HepG2 (cell line): ENCODE data around the gene JMJD1C. TPM values are rescaled to one million over a fixed set of nuclear protein-coding genes. Genes with fewer than 3 reads are reported as not detected.

Experiments used
- FLYWCH1 ChIP-seq: sonication (generic); formaldehyde crosslinking; IDR thresholded peaks from 2 replicates; pipeline ENCODE4 v1.8.1; 2023; ENCODE audit warnings: mild to moderate bottlenecking, missing genetic modification reagents
- JARID2 ChIP-seq: sonication (generic); formaldehyde crosslinking; IDR thresholded peaks from 2 replicates; pipeline ENCODE4 v1.8.1; 2023; ENCODE audit warnings: missing genetic modification reagents, inconsistent platforms; ENCODE audit not compliant: insufficient replicate concordance
- KDM1A ChIP-seq: IDR thresholded peaks from 2 replicates; pipeline ENCODE4 v1.6.1; 2016; ENCODE audit warnings: missing compliant biosample characterization
- KLF11 ChIP-seq: IDR thresholded peaks from 2 replicates; pipeline ENCODE4 v1.6.1; 2016; ENCODE audit warnings: missing compliant biosample characterization
- KLF13 ChIP-seq: sonication (generic); formaldehyde crosslinking; IDR thresholded peaks from 2 replicates; pipeline ENCODE4 v1.4.0; 2020; ENCODE audit warnings: mild to moderate bottlenecking, missing genetic modification reagents
- MED1 ChIP-seq: sonication (generic); formaldehyde crosslinking; IDR thresholded peaks from 2 replicates; pipeline ENCODE4 v1.4.0; 2020; ENCODE audit warnings: missing genetic modification reagents
- PAX8 ChIP-seq: sonication (generic); formaldehyde crosslinking; IDR thresholded peaks from 2 replicates; pipeline ENCODE4 v1.8.0; 2022; ENCODE audit warnings: mild to moderate bottlenecking, missing genetic modification reagents, borderline replicate concordance
- RFXANK ChIP-seq: IDR thresholded peaks from 2 replicates; pipeline ENCODE4 v1.6.1; 2016
- SALL1 ChIP-seq: sonication (generic); formaldehyde crosslinking; IDR thresholded peaks from 2 replicates; pipeline ENCODE4 v1.8.0; 2022; ENCODE audit warnings: mild to moderate bottlenecking, missing genetic modification reagents
- SMAD1 ChIP-seq: sonication (generic); formaldehyde crosslinking; IDR thresholded peaks from 2 replicates; pipeline ENCODE4 v1.4.0; 2020; ENCODE audit warnings: missing genetic modification reagents, low read depth, mild to moderate bottlenecking, borderline replicate concordance
- SYNCRIP ChIP-seq: fragments of 200-400 bp; formaldehyde crosslinking; IDR thresholded peaks from 2 replicates; pipeline ENCODE4 v1.6.1; 2018; ENCODE audit warnings: mild to moderate bottlenecking, low read depth, low read length; ENCODE audit not compliant: insufficient read depth
- TFAP4 ChIP-seq: sonication (generic); IDR thresholded peaks from 2 replicates; pipeline ENCODE4 v1.6.1; 2016; ENCODE audit warnings: low read depth, borderline replicate concordance
- ZNF17 ChIP-seq: sonication (generic); formaldehyde crosslinking; IDR thresholded peaks from 2 replicates; pipeline ENCODE4 v1.5.0; 2020; ENCODE audit warnings: mild to moderate bottlenecking, missing genetic modification reagents
- ZNF230 ChIP-seq: sonication (generic); formaldehyde crosslinking; IDR thresholded peaks from 2 replicates; pipeline ENCODE4 v1.4.0; 2020; ENCODE audit warnings: mild to moderate bottlenecking, missing genetic modification reagents
- ZNF296 ChIP-seq: sonication (generic); formaldehyde crosslinking; conservative IDR thresholded peaks from 2 replicates; pipeline ENCODE4 v1.5.0; 2020; ENCODE audit warnings: mild to moderate bottlenecking, missing genetic modification reagents
- ZNF34 ChIP-seq: sonication (generic); formaldehyde crosslinking; IDR thresholded peaks from 2 replicates; pipeline ENCODE4 v1.4.0; 2020; ENCODE audit warnings: mild to moderate bottlenecking, missing genetic modification reagents, borderline replicate concordance
- ZNF432 ChIP-seq: sonication (generic); formaldehyde crosslinking; IDR thresholded peaks from 2 replicates; pipeline ENCODE4 v1.5.0; 2020; ENCODE audit warnings: missing genetic modification reagents, mild to moderate bottlenecking, borderline replicate concordance
- ZNF562 ChIP-seq: sonication (generic); formaldehyde crosslinking; IDR thresholded peaks from 2 replicates; pipeline ENCODE4 v1.8.0; 2022; ENCODE audit warnings: missing genetic modification reagents, borderline replicate concordance
- ZNF784 ChIP-seq: sonication (generic); formaldehyde crosslinking; IDR thresholded peaks from 2 replicates; pipeline ENCODE4 v1.5.1; 2020; ENCODE audit warnings: missing genetic modification reagents, mild to moderate bottlenecking, borderline replicate concordance
- ZNF850 ChIP-seq: sonication (generic); formaldehyde crosslinking; conservative IDR thresholded peaks from 2 replicates; pipeline ENCODE4 v1.9.0; 2021; ENCODE audit warnings: mild to moderate bottlenecking, missing genetic modification reagents
- polyA plus RNA-seq, 8 experiments: library from polyadenylated mRNA; depleted of rRNA in 3 of 8; stranded (reverse) in 7 of 8; unstranded in 1 of 8; fragments of >200 nt; fragmentation: Illumina TruSeq in 4 of 8; extraction: Trizol in 4 of 8; gene quantifications; 2 replicates each; pipeline versions ENCODE4 v1.2.1 to v1.2.3, GENCODE V29; 2011 to 2016; ENCODE audit warnings: low read depth in 4 of 8, missing spikeins in 1 of 8, mixed read lengths in 1 of 8; ENCODE audit not compliant: insufficient read depth in 1 of 8
- total RNA-seq, 5 experiments: library from RNA; depleted of rRNA; stranded (reverse); fragments of >200 nt; fragmentation: Illumina TruSeq; extraction: Trizol; gene quantifications; 2 replicates each; pipeline ENCODE4 v1.2.3, GENCODE V29; 2016; ENCODE audit warnings: low read depth in 1 of 5
- TF ChIP-seq, protein P1 (sequence below): sonication (generic); formaldehyde crosslinking; IDR thresholded peaks from 2 replicates; pipeline ENCODE4 v1.8.0; 2022; ENCODE audit warnings: missing genetic modification reagents, mild to moderate bottlenecking, inconsistent platforms, borderline replicate concordance
- TF ChIP-seq, protein P2 (sequence below): sonication (generic); formaldehyde crosslinking; IDR thresholded peaks from 2 replicates; pipeline ENCODE4 v1.4.0; 2020; ENCODE audit warnings: missing genetic modification reagents, borderline replicate concordance
- TF ChIP-seq, protein P3 (sequence below): sonication (generic); formaldehyde crosslinking; IDR thresholded peaks from 2 replicates; pipeline ENCODE4 v1.4.0; 2020; ENCODE audit warnings: missing genetic modification reagents; ENCODE audit errors: not compliant biosample characterization

Gene JMJD1C
- total and polyA plus RNA-seq, 2 of the 13 experiments (the other 11 are each of a cell fraction or from before 2014, with no cell fraction given): 42.3 to 42.7 TPM

DNA sequence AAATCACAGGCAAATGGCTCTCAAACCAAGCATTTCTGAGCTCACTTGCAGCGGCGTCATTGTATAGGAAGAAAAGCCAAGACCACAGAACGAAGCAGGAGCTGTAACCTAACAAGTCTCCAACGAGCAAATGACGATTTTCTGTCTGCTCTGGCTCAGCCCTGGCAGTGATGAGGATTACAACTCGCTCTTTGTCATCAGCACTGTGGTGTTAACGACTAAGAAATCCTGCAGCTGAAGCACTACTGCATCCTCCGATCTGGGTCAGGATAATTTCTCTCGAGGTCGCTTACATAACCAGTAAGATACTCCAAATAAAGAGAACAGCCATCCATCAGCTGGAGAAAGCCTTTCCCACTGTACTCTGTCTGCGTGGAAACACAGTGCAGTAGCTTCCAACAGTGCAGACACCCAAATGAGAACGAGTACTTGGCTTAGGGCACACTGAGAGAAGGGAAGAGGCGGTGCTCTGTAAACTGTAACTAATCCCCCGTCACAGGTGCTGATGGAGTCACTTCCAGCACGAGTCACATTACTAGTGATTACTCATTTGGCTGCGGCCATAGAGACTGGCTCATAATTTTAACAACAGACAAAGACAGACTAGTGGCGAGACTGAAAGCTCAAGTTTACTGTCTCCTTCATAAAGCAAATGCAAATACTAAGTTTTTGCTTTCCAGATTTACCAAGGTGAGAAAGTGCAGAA lies 196.8 kb downstream of the JMJD1C start (continued):
- TF ChIP-seq KDM1A (CRISPR knock-in tag) (no peak), RFXANK (CRISPR knock-in tag) (peak; percentile 80; the same call in 1 of the 2 replicates), SMAD1 (CRISPR knock-in tag) (no peak), TFAP4 (peak; percentile 80; the same call in 1 of the 2 replicates), ZNF850 (CRISPR knock-in tag) (no peak), SALL1 (CRISPR knock-in tag) (peak; percentile 83), ZNF562 (no peak), SYNCRIP (no peak), ZNF784 (CRISPR knock-in tag) (no peak), FLYWCH1 (CRISPR knock-in tag) (no peak), ZNF432 (CRISPR knock-in tag) (no peak), PAX8 (CRISPR knock-in tag) (no peak), MED1 (CRISPR knock-in tag) (peak; percentile 78), KLF11 (CRISPR knock-in tag) (no peak), ZNF296 (CRISPR knock-in tag) (no peak), JARID2 (CRISPR knock-in tag) (no peak), ZNF230 (CRISPR knock-in tag) (no peak), KLF13 (CRISPR knock-in tag) (no peak), ZNF17 (CRISPR knock-in tag) (no peak), ZNF34 (CRISPR knock-in tag) (no peak)
- TF ChIP-seq, protein P1, sequence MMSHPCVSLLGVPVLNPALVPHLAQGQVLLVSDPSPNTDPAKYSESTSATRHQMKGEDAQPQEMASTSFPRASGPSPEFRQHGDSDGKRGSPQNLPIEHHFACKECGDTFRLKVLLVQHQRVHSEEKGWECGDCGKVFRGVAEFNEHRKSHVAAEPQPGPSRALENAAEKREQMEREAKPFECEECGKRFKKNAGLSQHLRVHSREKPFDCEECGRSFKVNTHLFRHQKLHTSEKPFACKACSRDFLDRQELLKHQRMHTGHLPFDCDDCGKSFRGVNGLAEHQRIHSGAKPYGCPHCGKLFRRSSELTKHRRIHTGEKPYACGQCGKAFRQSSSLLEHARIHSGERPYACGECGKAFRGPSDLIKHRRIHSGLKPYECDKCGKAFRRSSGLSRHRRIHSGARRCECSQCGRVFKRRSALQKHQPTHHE (CRISPR knock-in tag): peak; percentile 54; the same call in 1 of the 2 replicates
- TF ChIP-seq, protein P2, sequence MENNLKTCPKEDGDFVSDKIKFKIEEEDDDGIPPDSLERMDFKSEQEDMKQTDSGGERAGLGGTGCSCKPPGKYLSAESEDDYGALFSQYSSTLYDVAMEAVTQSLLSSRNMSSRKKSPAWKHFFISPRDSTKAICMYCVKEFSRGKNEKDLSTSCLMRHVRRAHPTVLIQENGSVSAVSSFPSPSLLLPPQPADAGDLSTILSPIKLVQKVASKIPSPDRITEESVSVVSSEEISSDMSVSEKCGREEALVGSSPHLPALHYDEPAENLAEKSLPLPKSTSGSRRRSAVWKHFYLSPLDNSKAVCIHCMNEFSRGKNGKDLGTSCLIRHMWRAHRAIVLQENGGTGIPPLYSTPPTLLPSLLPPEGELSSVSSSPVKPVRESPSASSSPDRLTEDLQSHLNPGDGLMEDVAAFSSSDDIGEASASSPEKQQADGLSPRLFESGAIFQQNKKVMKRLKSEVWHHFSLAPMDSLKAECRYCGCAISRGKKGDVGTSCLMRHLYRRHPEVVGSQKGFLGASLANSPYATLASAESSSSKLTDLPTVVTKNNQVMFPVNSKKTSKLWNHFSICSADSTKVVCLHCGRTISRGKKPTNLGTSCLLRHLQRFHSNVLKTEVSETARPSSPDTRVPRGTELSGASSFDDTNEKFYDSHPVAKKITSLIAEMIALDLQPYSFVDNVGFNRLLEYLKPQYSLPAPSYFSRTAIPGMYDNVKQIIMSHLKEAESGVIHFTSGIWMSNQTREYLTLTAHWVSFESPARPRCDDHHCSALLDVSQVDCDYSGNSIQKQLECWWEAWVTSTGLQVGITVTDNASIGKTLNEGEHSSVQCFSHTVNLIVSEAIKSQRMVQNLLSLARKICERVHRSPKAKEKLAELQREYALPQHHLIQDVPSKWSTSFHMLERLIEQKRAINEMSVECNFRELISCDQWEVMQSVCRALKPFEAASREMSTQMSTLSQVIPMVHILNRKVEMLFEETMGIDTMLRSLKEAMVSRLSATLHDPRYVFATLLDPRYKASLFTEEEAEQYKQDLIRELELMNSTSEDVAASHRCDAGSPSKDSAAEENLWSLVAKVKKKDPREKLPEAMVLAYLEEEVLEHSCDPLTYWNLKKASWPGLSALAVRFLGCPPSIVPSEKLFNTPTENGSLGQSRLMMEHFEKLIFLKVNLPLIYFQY (CRISPR knock-in tag): no peak
- TF ChIP-seq, protein P3, sequence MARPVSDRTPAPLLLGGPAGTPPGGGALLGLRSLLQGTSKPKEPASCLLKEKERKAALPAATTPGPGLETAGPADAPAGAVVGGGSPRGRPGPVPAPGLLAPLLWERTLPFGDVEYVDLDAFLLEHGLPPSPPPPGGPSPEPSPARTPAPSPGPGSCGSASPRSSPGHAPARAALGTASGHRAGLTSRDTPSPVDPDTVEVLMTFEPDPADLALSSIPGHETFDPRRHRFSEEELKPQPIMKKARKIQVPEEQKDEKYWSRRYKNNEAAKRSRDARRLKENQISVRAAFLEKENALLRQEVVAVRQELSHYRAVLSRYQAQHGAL (CRISPR knock-in tag): no peak
